NCI-H2081 treated with DMSO at 0.1 percent for 48 hours (cell line): ENCODE results near the gene SMU1.
"Not testable (repeated sequence)": the region's sequence is repeated elsewhere in the genome, so short reads cannot be mapped to it uniquely, and the experiment has no call there.

ENCODE experiments used
- DNase-seq: peaks from one replicate; lab custom pipeline; 2025; lab: John Stamatoyannopoulos, UW

SMU1 gene

GRCh38 chr9:33105504-33105903, 29.0 kb upstream of the SMU1 start:
- DNase-seq = no peak

- no peak for DNase-seq
These were observed 27.9 kb upstream of the SMU1 start for GRCh38 chr9:33104401-33104800.

- DNase-seq = peak; percentile 4
These were observed 27.2 kb upstream of the SMU1 start for GRCh38 chr9:33103501-33104281.

GRCh38 chr9:33102551-33103210, 26.2 kb upstream of the SMU1 start:
- no peak for DNase-seq

GRCh38 chr9:33101104-33101951, 24.9 kb upstream of the SMU1 start:
- no peak for DNase-seq

GRCh38 chr9:33099754-33100153, 23.3 kb upstream of the SMU1 start:
- no peak for DNase-seq

GRCh38 chr9:33097192-33097591, 20.7 kb upstream of the SMU1 start:
- no peak for DNase-seq

- no peak for DNase-seq
These were observed 16.2 kb upstream of the SMU1 start for GRCh38 chr9:33092634-33093033.

- DNase-seq = not testable (repeated sequence)
These were observed 9.2 kb upstream of the SMU1 start for GRCh38 chr9:33085672-33086071.

GRCh38 chr9:33082538-33083326, 6.3 kb upstream of the SMU1 start:
- DNase-seq = no peak

GRCh38 chr9:33082128-33082527, 5.7 kb upstream of the SMU1 start:
- no peak for DNase-seq

GRCh38 chr9:33081128-33081851, 4.8 kb upstream of the SMU1 start:
- DNase-seq = peak; percentile 92

GRCh38 chr9:33080534-33080933, 4.1 kb upstream of the SMU1 start:
- no peak for DNase-seq

GRCh38 chr9:33068991-33069390, 7.5 kb downstream of the SMU1 start:
- no peak for DNase-seq

GRCh38 chr9:33065157-33066076, 11.1 kb downstream of the SMU1 start:
- no peak for DNase-seq

GRCh38 chr9:33051144-33051543, 25.3 kb downstream of the SMU1 start:
- DNase-seq = no peak

GRCh38 chr9:33049680-33050361, 26.7 kb downstream of the SMU1 start:
- DNase-seq = no peak

- no peak for DNase-seq
These were observed 28.4 kb downstream of the SMU1 start for GRCh38 chr9:33048054-33048465.

- no peak for DNase-seq
These were observed 30.4 kb downstream of the SMU1 start for GRCh38 chr9:33046061-33046460.
